WTC11 (cell line): ENCODE results near the gene FKBP1C. TPM values are rescaled to one million over a fixed set of nuclear protein-coding genes. Genes with fewer than 3 reads are reported as not detected.
"Not testable (repeated sequence)": the region's sequence is repeated elsewhere in the genome, so short reads cannot be mapped to it uniquely, and the experiment has no call there.

ENCODE experiments used
- ATAC-seq: fragments of 200-7000 bp; cut with Tn5 transposase; 2 replicates; pipeline ENCODE4 v1.10.0; 2021; ENCODE audit warnings: mild to moderate bottlenecking, moderate library complexity
- CTCF ChIA-PET: fragments of 300-600 bp; sonication (Branson Sonifier 250); formaldehyde crosslinking; loops from one replicate; lab custom pipeline; 2021; ENCODE audit warnings: antibody characterized with exemption; lab: Charles Lee
- POLR2A ChIA-PET: fragments of 350-600 bp; sonication (Branson Sonifier 250); formaldehyde crosslinking; loops from one replicate; lab custom pipeline; 2021; ENCODE audit warnings: antibody characterized with exemption; lab: Charles Lee
- DNase-seq: peaks from one replicate; pipeline ENCODE4 v3.0.0; 2021; ENCODE audit warnings: low spot score
- H3K27ac Mint-ChIP-seq: 2 replicates; pipeline ENCODE4 v1.8.0; 2021; ENCODE audit warnings: mixed read lengths
- H3K27me3 Mint-ChIP-seq: 2 replicates; pipeline ENCODE4 v1.8.0; 2021; ENCODE audit warnings: low read depth, mild to moderate bottlenecking, moderate library complexity, mixed read lengths
- H3K36me3 Mint-ChIP-seq: 2 replicates; pipeline ENCODE4 v1.8.0; 2021; ENCODE audit warnings: mixed read lengths
- H3K4me1 Mint-ChIP-seq: 2 replicates; pipeline ENCODE4 v1.8.0; 2022; ENCODE audit warnings: mixed read lengths
- H3K4me3 Mint-ChIP-seq: 2 replicates; pipeline ENCODE4 v1.8.0; 2021; ENCODE audit warnings: mild to moderate bottlenecking, moderate library complexity, mixed read lengths
- H3K9me3 Mint-ChIP-seq: 2 replicates; pipeline ENCODE4 v1.8.0; 2021; ENCODE audit warnings: mixed read lengths
- AR ChIP-seq: fragments of 250-450 bp; sonication (Bioruptor Pico); IDR thresholded peaks from 2 replicates; pipeline ENCODE4 v1.9.0; 2021; ENCODE audit warnings: mild to moderate bottlenecking
- CDX4 ChIP-seq: fragments of 250-450 bp; sonication (Bioruptor Pico); IDR thresholded peaks from 2 replicates; pipeline ENCODE4 v1.9.0; 2021; ENCODE audit warnings: moderate library complexity, mild to moderate bottlenecking, inconsistent platforms, borderline replicate concordance
- GABPB1 ChIP-seq: sonication (generic); formaldehyde crosslinking; IDR thresholded peaks from 2 replicates; pipeline ENCODE4 v1.8.1; 2023; ENCODE audit warnings: mild to moderate bottlenecking, missing genetic modification reagents
- MXD4 ChIP-seq: fragments of 250-450 bp; sonication (Bioruptor Pico); IDR thresholded peaks from 2 replicates; pipeline ENCODE4 v1.8.0; 2021; ENCODE audit warnings: mild to moderate bottlenecking, moderate library complexity, borderline replicate concordance
- RORB ChIP-seq: fragments of 250-450 bp; sonication (Bioruptor Pico); IDR thresholded peaks from 2 replicates; pipeline ENCODE4 v1.9.0; 2021; ENCODE audit warnings: mild to moderate bottlenecking
- SMAD3 ChIP-seq: sonication (generic); formaldehyde crosslinking; IDR thresholded peaks from 2 replicates; pipeline ENCODE4 v1.8.0; 2022; ENCODE audit warnings: missing genetic modification reagents, mild to moderate bottlenecking, borderline replicate concordance
- SMAD4 ChIP-seq: sonication (generic); formaldehyde crosslinking; IDR thresholded peaks from 2 replicates; pipeline ENCODE4 v1.8.0; 2022; ENCODE audit warnings: mild to moderate bottlenecking, missing genetic modification reagents
- TCF7 ChIP-seq: sonication (generic); formaldehyde crosslinking; IDR thresholded peaks from 2 replicates; pipeline ENCODE4 v1.8.0; 2022; ENCODE audit warnings: mild to moderate bottlenecking, low read depth, missing genetic modification reagents, moderate library complexity
- USF2 ChIP-seq: sonication (generic); formaldehyde crosslinking; IDR thresholded peaks from 2 replicates; pipeline ENCODE4 v1.8.1; 2023; ENCODE audit warnings: mild to moderate bottlenecking, missing genetic modification reagents, moderate library complexity
- ZNF396 ChIP-seq: fragments of 250-450 bp; sonication (Bioruptor Pico); IDR thresholded peaks from 2 replicates; pipeline ENCODE4 v1.8.0; 2021; ENCODE audit warnings: mild to moderate bottlenecking, moderate library complexity, borderline replicate concordance
- ZNF425 ChIP-seq: fragments of 250-450 bp; sonication (Bioruptor Pico); conservative IDR thresholded peaks from 2 replicates; pipeline ENCODE4 v1.9.0; 2021; ENCODE audit warnings: mild to moderate bottlenecking
- total RNA-seq: library from RNA; stranded (reverse); gene quantifications from 3 replicates; pipeline ENCODE4 v1.2.3, GENCODE V29; 2021

Gene FKBP1C
- total RNA-seq, 1 experiment from 2014 or later = not detected

- no peak for TF ChIP-seq SMAD4 (CRISPR knock-in tag)
- no peak for TF ChIP-seq ZNF425 (CRISPR knock-in tag)
- TF ChIP-seq AR (CRISPR knock-in tag) = no peak
- no peak for TF ChIP-seq ZNF396 (CRISPR knock-in tag)
- TF ChIP-seq USF2 (CRISPR knock-in tag) = no peak
- TF ChIP-seq GABPB1 (CRISPR knock-in tag) = no peak
- TF ChIP-seq TCF7 (CRISPR knock-in tag) = no peak
- no peak for TF ChIP-seq CDX4 (CRISPR knock-in tag)
- no peak for TF ChIP-seq MXD4 (CRISPR knock-in tag)
- TF ChIP-seq SMAD3 (CRISPR knock-in tag) = no peak
- TF ChIP-seq RORB (CRISPR knock-in tag) = no peak
Observed at GRCh38 chr6:63224179-63224578, 12.9 kb downstream of the FKBP1C start (continued).

GRCh38 chr6:63225987-63226386 is 14.7 kb downstream of the FKBP1C start:
- H3K27ac Mint-ChIP-seq, H3K27me3 Mint-ChIP-seq, ATAC-seq, H3K4me1 Mint-ChIP-seq, POLR2A ChIA-PET, DNase-seq, H3K4me3 Mint-ChIP-seq, CTCF ChIA-PET: not testable (repeated sequence)
- peaks cover 38% of the 10 kb centered on the region for H3K9me3 Mint-ChIP-seq
- peaks cover 26% of the 10 kb centered on the region for H3K36me3 Mint-ChIP-seq

- peaks cover 28% of the 10 kb centered on the region for H3K36me3 Mint-ChIP-seq
- CTCF ChIA-PET = not testable (repeated sequence)
Observed at GRCh38 chr6:63227928-63228894, 16.9 kb downstream of the FKBP1C start.

GRCh38 chr6:63230027-63230426 is 18.8 kb downstream of the FKBP1C start:
- CTCF ChIA-PET, H3K4me3 Mint-ChIP-seq, DNase-seq, H3K27ac Mint-ChIP-seq, ATAC-seq, POLR2A ChIA-PET, H3K4me1 Mint-ChIP-seq: not testable (repeated sequence)
- Mint-ChIP-seq H3K9me3 (peaks cover 49% of the 10 kb centered on the region), H3K27me3 (peaks cover 12% of the 10 kb centered on the region), H3K36me3 (peaks cover 32% of the 10 kb centered on the region)

More at GRCh38 chr6:63227928-63228894, 16.9 kb downstream of the FKBP1C start:
- POLR2A ChIA-PET, ATAC-seq, H3K4me3 Mint-ChIP-seq, H3K4me1 Mint-ChIP-seq, H3K27ac Mint-ChIP-seq, H3K27me3 Mint-ChIP-seq, DNase-seq: not testable (repeated sequence)
- H3K9me3 Mint-ChIP-seq = peaks cover 45% of the 10 kb centered on the region

- peaks cover 14% of the 10 kb centered on the region for H3K27me3 Mint-ChIP-seq
- H3K9me3 Mint-ChIP-seq = peaks cover 52% of the 10 kb centered on the region
- ATAC-seq, DNase-seq, POLR2A ChIA-PET, CTCF ChIA-PET, H3K4me3 Mint-ChIP-seq, H3K27ac Mint-ChIP-seq, H3K4me1 Mint-ChIP-seq: not testable (repeated sequence)
- peaks cover 35% of the 10 kb centered on the region for H3K36me3 Mint-ChIP-seq
Observed at GRCh38 chr6:63230511-63230910, 19.2 kb downstream of the FKBP1C start.
